Measurements from ENCODE around the gene SLC39A8. TPM values are rescaled to one million over a fixed set of nuclear protein-coding genes. Genes with fewer than 3 reads are reported as not detected.
"Not testable (repeated sequence)": the region's sequence is repeated elsewhere in the genome, so short reads cannot be mapped to it uniquely, and the experiment has no call there.

SLC39A8 gene
- total RNA-seq, 2 experiments from 2014 or later = 60.2 to 61.6 TPM

GRCh38 chr4:102252171-102252570 is 93.1 kb downstream of the SLC39A8 start:
- CTCF ChIA-PET = no interaction called here
- intact Hi-C loops (cut with micrococcal nuclease) = no loop called here
- POLR2A ChIA-PET = no interaction called here
- H3K4me1 Mint-ChIP-seq (ENCODE audit: low read depth) = no peaks in the 10 kb centered on the region
- no peak overlapping the region for H3K4me3 Mint-ChIP-seq
- no peak for ATAC-seq
- no peaks in the 10 kb centered on the region for H3K9me3 Mint-ChIP-seq
- H3K36me3 Mint-ChIP-seq (ENCODE audit: low read depth) = no peaks in the 10 kb centered on the region
- no peaks in the 10 kb centered on the region for H3K27me3 Mint-ChIP-seq
- no peak for TF ChIP-seq CTCF (IDR thresholded peaks at IDR 0.05)
- H3K27ac Mint-ChIP-seq = no peak overlapping the region
- DNase-seq = no peak

GRCh38 chr4:102250341-102250740 is 94.9 kb downstream of the SLC39A8 start:
- CTCF ChIA-PET = no interaction called here
- H3K4me3 Mint-ChIP-seq = no peak overlapping the region
- H3K9me3 Mint-ChIP-seq = no peaks in the 10 kb centered on the region
- H3K4me1 Mint-ChIP-seq (ENCODE audit: low read depth) = no peaks in the 10 kb centered on the region
- DNase-seq (no peak), ATAC-seq (no peak)
- H3K27ac Mint-ChIP-seq = no peak overlapping the region
- no peak for TF ChIP-seq CTCF (IDR thresholded peaks at IDR 0.05)
- POLR2A ChIA-PET = no interaction called here
- intact Hi-C loops (cut with micrococcal nuclease) = no loop called here
- no peaks in the 10 kb centered on the region for H3K36me3 Mint-ChIP-seq (ENCODE audit: low read depth)
- H3K27me3 Mint-ChIP-seq = no peaks in the 10 kb centered on the region

- intact Hi-C loops (cut with micrococcal nuclease) = no loop called here
- Mint-ChIP-seq H3K4me3 (no peak overlapping the region), H3K27ac (no peak overlapping the region), H3K36me3 (ENCODE audit: low read depth) (no peaks in the 10 kb centered on the region), H3K27me3 (peaks cover 5% of the 10 kb centered on the region), H3K4me1 (ENCODE audit: low read depth) (no peaks in the 10 kb centered on the region), H3K9me3 (no peaks in the 10 kb centered on the region)
- POLR2A ChIA-PET = no interaction called here
- TF ChIP-seq CTCF (IDR thresholded peaks at IDR 0.05) = no peak
- CTCF ChIA-PET = interaction anchor here (1.5 to 1.8 kb wide), 2 partner anchors 10 to 13 kb away, joined by 5 to 8 read pairs; no protein-coding TSS in a partner anchor
- DNase-seq (no peak), ATAC-seq (no peak)
Measured at GRCh38 chr4:102247041-102247440, 98.2 kb downstream of the SLC39A8 start.

GRCh38 chr4:102246416-102246815 is 98.9 kb downstream of the SLC39A8 start:
- no peak for TF ChIP-seq CTCF (IDR thresholded peaks at IDR 0.05)
- H3K36me3 Mint-ChIP-seq (ENCODE audit: low read depth) = no peaks in the 10 kb centered on the region
- ChIA-PET CTCF (interaction anchor here (1.5 to 1.8 kb wide), 2 partner anchors 11 to 14 kb away, joined by 5 to 8 read pairs; no protein-coding TSS in a partner anchor), POLR2A (no interaction called here)
- H3K4me3 Mint-ChIP-seq = no peak overlapping the region
- intact Hi-C loops (cut with micrococcal nuclease) = no loop called here
- H3K27me3 Mint-ChIP-seq = peaks cover 5% of the 10 kb centered on the region
- no peak for DNase-seq
- no peaks in the 10 kb centered on the region for H3K9me3 Mint-ChIP-seq
- H3K4me1 Mint-ChIP-seq (ENCODE audit: low read depth) = no peaks in the 10 kb centered on the region
- ATAC-seq = no peak
- H3K27ac Mint-ChIP-seq = no peak overlapping the region

- Mint-ChIP-seq H3K27ac (no peak overlapping the region), H3K27me3 (peaks cover 5% of the 10 kb centered on the region), H3K36me3 (ENCODE audit: low read depth) (no peaks in the 10 kb centered on the region), H3K9me3 (no peaks in the 10 kb centered on the region), H3K4me3 (no peak overlapping the region), H3K4me1 (ENCODE audit: low read depth) (no peaks in the 10 kb centered on the region)
- no peak for TF ChIP-seq CTCF (IDR thresholded peaks at IDR 0.05)
- DNase-seq = no peak
- intact Hi-C loops (cut with micrococcal nuclease) = no loop called here
- no peak for ATAC-seq
- ChIA-PET CTCF (no interaction called here), POLR2A (no interaction called here)
Measured at GRCh38 chr4:102244878-102245535, 100.3 kb downstream of the SLC39A8 start.

GRCh38 chr4:102243296-102243695 is 102.0 kb downstream of the SLC39A8 start:
- H3K9me3 Mint-ChIP-seq; H3K27me3 Mint-ChIP-seq; POLR2A ChIA-PET; H3K4me1 Mint-ChIP-seq (ENCODE audit: low read depth); CTCF ChIA-PET; intact Hi-C loops (cut with micrococcal nuclease); H3K36me3 Mint-ChIP-seq (ENCODE audit: low read depth); H3K4me3 Mint-ChIP-seq; ATAC-seq; DNase-seq; H3K27ac Mint-ChIP-seq: not testable (repeated sequence)

Measured in activated CD8-positive, alpha-beta T cell treated with anti-CD3 and anti-CD28 coated beads for 36 hours (primary cell).